Fibroblast of skin of right quadriceps (primary cell): Measurements from ENCODE around the gene COMMD1.
"Not testable (repeated sequence)": the region's sequence is repeated elsewhere in the genome, so short reads cannot be mapped to it uniquely, and the experiment has no call there.

Experiments used
- DNase-seq: peaks from one replicate; pipeline ENCODE4 v3.0.0-alpha.2; 2013

Gene COMMD1

GRCh38 chr2:61924895-61925663 is 19.6 kb downstream of the COMMD1 start:
- no peak for DNase-seq

GRCh38 chr2:61926531-61927477 is 21.3 kb downstream of the COMMD1 start:
- no peak for DNase-seq

GRCh38 chr2:61928826-61929461 is 23.5 kb downstream of the COMMD1 start:
- peak; percentile 46 for DNase-seq

- no peak for DNase-seq
Observed at GRCh38 chr2:61937098-61937497, 31.6 kb downstream of the COMMD1 start.

GRCh38 chr2:61937886-61938285 is 32.4 kb downstream of the COMMD1 start:
- no peak for DNase-seq

- DNase-seq: no peak
Observed at GRCh38 chr2:61938511-61938910, 33.0 kb downstream of the COMMD1 start.

- no peak for DNase-seq
Observed at GRCh38 chr2:61943251-61943650, 37.8 kb downstream of the COMMD1 start.

- DNase-seq: peak; percentile 9
Observed at GRCh38 chr2:61946666-61947065, 41.2 kb downstream of the COMMD1 start.

- DNase-seq: no peak
Observed at GRCh38 chr2:61948661-61949457, 43.4 kb downstream of the COMMD1 start.

GRCh38 chr2:61949458-61949713 is 43.9 kb downstream of the COMMD1 start:
- no peak for DNase-seq

GRCh38 chr2:61949714-61950560 is 44.5 kb downstream of the COMMD1 start:
- no peak for DNase-seq

GRCh38 chr2:61950571-61951315 is 45.3 kb downstream of the COMMD1 start:
- DNase-seq: no peak

GRCh38 chr2:61951881-61952280 is 46.4 kb downstream of the COMMD1 start:
- no peak for DNase-seq

- DNase-seq: no peak
Observed at GRCh38 chr2:61952288-61952687, 46.8 kb downstream of the COMMD1 start.

- not testable (repeated sequence) for DNase-seq
Observed at GRCh38 chr2:61954856-61955255, 49.4 kb downstream of the COMMD1 start.

- DNase-seq: no peak
Observed at GRCh38 chr2:61959381-61960293, 54.2 kb downstream of the COMMD1 start.

GRCh38 chr2:61961231-61961901 is 55.9 kb downstream of the COMMD1 start:
- no peak for DNase-seq

GRCh38 chr2:61962095-61962984 is 56.9 kb downstream of the COMMD1 start:
- no peak for DNase-seq
